SK-MEL-5 (cell line): Measurements from ENCODE around the gene PDGFRA. TPM values are rescaled to one million over a fixed set of nuclear protein-coding genes. Genes with fewer than 3 reads are reported as not detected.
"Not testable (repeated sequence)": the region's sequence is repeated elsewhere in the genome, so short reads cannot be mapped to it uniquely, and the experiment has no call there.

ENCODE experiments used
- DNase-seq: peaks from one replicate; pipeline ENCODE4 v3.0.0-alpha.2; 2016; ENCODE audit warnings: low read depth, low spot score
- in situ Hi-C: cut with HindIII; loops from 2 replicates; pipeline ENCODE4 v1.10.0; 2016; ENCODE audit warnings: low sequenced_read_pairs, high pct_unique_total_duplicates, low pct_unique_long_range_greater_than_20kb
- total RNA-seq: library from RNA; depleted of rRNA; stranded (reverse); fragments of >200 nt; shearing (Covaris generic); gene quantifications from 2 replicates; pipeline ENCODE4 v1.2.3, GENCODE V29; 2014

Gene PDGFRA
- total RNA-seq, 1 experiment from 2014 or later: 1.3 TPM

DNA sequence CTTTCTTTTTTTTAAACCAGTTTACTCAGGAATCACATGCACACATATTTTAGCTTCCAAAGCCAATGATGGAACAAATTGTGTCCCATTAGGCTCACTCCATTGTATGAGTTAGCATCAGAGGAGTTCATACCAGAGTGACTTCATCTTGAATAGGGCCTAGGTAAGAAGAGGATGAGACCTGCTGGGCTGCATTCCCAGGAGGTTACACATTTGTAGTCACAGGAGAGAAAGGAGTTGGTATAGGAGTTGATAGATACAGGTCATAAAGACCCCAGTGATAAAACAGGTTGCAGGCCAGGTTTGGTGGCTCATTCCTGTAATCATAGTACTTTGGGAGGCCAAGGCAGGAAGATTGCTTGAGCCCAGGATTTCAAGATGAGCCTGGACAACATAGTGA lies 9.3 kb downstream of the PDGFRA start:
- in situ Hi-C loops: no loop called here

DNA sequence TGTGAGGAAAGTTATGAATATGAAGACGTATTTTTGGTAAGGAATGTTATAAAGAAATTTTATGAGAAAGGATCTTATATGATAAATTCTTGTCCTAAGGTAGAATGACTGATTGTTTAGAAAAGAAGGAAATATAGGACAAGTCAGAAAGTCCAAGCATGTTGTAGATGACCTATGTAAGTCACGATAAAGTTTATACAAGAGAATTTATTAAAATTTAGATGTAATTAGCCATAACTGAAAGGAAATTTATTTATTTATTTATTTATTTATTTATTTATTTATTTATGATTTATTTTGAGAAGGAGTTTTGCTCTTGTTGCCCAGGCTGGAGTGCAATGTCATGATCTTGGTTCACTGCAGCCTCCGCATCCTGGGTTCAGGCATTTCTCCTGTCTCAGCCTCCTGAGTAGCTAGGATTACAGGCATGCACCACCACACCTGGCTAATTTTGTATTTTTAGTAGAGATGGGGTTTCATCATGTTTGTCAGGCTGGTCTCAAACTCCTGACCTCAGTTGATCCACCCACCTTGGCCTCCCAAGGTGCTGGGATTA lies 12.3 kb downstream of the PDGFRA start:
- DNase-seq, in situ Hi-C loops: not testable (repeated sequence)

More for the DNA sequence above, 9.3 kb downstream of the PDGFRA start:
- DNase-seq: no peak

DNA sequence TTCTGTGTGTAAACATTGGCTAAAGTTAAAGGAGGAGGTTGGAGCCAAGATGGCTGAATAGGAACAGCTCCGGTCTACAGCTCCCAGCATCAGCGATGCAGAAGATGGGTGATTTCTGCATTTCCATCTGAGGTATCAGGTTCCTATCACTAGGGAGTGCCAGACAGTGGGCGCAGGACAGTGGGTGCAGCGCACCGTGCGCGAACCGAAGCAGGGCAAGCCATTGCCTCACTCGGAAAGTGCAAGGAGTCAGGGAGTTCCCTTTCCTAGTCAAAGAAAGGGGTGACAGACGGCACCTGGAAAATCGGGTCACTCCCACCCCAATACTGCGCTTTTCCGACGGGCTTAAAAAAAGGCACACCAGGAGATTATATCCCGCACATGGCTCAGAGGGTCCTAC lies 14.4 kb downstream of the PDGFRA start:
- in situ Hi-C loops, DNase-seq: not testable (repeated sequence)

DNA sequence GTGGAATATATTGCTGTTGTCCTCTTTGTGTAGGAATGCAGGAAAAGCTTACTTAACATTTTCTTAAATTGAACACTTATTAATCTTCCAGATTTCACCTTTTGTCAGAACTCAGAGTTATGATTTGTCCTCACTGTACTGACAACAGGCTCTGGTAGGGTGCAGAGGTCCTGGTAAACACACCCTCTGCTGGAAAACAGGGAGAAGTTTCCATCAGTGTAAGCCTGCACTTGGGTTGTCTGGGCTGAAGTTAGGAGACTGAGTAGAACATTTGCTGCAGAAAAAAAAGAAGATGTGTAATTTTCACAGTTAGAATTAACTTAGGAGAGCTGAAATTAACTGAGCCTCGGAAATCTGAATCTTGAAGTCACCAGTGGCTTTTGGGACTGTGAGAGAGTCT lies 23.2 kb downstream of the PDGFRA start:
- in situ Hi-C loops, DNase-seq: not testable (repeated sequence)

DNA sequence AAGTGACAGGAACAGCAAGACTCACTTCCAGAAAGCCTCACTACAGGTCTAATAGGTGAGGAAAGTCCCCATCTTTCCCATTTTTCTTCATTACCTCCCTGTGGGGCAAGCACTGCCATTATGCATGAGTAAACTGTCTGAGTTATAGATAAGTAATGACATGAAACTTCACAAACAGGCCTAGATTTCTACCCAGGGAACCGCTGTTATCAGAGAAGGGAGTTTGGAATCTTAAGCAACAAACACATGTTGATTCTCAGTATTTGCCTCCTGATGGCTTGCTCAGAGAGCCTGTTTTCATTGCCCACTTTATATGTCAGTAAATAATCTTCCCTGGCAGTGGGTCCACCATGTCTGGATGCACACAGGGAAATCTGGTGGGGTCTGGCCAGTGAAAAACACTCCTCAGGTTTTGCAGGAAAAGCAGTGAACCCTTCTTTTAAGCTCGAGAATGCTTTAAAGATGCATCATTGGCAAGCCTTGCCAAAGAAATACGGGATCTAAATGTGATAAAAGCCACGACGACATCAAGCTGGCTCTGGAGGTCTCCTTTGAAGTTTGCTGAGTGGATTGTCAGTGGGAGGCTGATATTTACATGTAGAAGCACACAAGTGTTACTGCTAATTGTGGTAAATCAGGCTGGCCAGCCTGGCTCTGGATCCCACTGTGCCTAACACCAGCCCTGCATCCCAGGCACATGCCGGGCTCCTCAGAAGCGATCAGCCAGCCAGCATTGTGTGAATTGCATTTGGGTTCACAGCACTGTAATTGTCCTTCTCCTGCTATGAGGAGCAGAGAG lies 25.2 kb downstream of the PDGFRA start:
- DNase-seq: no peak
- in situ Hi-C loops: no loop called here

DNA sequence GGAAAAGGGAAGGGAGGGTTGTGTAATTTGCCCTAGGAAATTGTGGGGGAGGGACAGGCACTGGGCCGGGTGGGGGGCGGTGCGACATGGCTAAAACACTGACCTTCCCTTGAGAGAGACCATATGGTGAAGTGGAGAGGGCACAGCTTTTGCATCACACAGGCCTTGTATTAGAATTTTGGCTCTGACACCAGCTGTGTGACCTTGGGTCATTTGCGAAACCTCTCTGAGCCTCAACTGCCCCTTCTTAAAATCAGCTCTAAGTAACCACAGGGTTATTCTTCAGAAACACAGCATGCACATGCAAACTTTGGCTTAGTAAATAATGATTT lies 25.8 kb downstream of the PDGFRA start:
- in situ Hi-C loops: no loop called here

DNA sequence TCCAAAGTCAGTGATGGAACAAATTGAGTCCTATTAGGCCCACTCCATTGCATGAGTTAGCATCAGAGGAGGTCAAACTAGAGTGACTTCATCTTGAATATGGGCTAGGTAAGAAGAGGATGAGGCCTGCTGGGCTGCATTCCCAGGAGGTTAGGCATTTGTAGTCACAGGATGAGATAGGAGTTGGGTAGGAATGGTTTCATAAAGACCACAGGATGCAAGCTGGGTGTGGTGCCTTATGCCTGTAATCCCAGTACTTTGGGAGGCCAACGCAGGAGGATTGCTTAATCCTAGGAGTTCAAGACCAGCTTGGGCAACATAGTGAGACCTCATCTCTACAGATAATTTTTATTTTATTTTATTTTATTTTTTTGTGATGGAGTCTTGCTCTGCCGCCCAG lies 26.8 kb downstream of the PDGFRA start:
- in situ Hi-C loops: no loop called here
- no peak for DNase-seq

More for the DNA sequence above, 25.8 kb downstream of the PDGFRA start:
- no peak for DNase-seq

DNA sequence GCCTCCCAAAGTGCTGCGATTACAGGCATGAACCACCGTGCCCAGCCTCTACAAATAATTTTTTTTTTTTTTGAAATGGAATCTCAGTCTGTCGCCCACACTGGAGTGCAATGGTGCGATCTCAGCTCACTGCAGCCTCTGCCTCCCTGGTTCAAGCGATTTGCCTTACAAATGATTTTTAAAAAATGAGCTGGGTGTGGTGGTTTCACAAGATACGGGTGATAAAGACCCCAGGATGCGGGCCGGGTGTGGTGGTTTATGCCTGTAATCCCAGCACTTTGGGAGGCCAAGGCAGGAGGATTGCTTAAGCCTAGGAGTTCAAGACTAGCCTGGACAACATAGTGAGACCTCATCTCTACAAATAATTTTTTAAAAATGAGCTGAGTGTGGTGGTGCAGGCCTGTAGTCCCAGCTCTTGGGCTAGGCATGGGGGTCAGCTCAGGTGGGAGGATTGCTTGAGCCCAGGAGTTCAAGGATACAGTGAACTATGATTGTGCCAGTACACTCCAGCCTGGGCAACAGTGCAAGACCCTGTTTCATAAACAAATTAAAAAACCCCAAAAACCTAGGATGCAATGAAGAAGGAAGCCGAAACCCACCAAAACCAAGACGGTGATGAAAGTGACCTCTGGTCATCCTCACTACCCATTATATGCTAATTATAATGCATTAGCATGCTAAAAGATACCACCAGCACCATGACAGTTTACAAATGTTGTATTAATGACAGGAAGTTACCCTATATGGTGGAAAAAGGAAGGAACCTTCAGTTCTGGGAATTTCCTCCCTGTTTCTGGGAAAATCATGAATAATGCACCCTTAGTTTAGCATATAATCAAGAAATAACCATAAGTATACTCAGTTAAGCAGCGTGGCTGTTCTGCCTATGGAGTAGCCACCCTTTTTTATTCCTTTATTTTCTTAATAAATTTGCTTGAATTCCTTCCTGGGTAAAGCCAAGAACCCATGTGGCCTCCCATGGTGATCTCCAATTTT lies 27.7 kb downstream of the PDGFRA start:
- in situ Hi-C loops: no loop called here
- DNase-seq: no peak

DNA sequence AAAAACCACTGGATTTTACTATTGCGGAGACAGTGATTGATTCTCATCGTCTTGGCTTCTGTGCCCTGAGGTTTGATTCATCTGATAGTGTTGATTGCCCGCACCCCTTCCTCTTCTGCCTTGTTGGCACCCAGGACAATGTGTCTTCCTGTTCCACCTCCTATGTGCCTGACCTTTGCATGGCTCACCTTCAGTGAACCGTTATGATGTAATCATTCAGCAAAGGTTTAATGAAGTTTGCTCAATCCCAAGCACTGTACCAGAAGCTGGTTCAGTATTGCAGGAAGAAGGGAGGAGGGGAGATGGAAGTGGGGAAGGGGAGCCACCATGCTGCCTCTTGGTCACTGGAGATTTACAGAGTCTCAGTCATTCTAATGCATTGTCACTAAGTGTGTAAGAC lies 36.3 kb downstream of the PDGFRA start:
- DNase-seq: no peak
- in situ Hi-C loops: no loop called here

DNA sequence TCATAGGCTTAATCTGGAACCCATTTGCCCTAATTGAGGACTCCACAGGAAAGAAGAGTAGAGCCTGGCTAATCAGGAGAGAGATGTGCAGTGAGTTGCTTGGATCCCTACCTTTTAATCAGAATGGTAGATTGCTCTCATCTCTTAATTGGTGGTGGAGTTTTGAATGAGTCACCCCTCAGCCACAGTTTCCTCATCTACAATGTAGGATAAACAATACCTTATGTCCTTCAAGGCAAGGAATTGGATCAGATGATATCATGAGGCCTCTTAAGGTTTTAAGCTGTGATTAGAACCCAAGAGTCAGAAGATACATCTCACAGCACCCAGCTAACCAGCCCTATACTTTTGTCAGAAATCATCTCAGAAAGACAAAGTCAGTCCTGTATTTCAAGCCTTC lies 39.1 kb downstream of the PDGFRA start:
- DNase-seq: no peak
- in situ Hi-C loops: no loop called here

DNA sequence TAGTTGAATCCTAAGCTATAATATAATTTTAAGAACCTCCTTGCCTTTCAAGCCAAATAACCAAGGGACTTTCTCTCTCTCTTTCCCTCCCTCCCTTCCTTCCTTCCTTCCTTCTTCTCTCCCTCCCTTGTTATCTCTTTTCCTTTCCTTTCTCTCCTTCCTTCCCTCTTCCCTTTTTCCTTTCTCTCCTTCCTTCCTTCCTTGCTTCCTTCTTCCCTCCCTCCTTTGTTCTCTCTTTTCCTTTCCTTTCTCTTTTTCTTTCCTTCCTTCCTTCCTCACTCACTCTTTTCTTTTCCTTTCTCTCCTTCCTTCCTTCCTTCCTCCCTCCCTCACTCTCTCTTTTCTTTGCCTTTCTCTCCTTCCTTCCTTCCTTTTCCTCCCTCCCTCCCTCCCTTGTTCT lies 42.4 kb downstream of the PDGFRA start:
- in situ Hi-C loops: no loop called here
- no peak for DNase-seq

DNA sequence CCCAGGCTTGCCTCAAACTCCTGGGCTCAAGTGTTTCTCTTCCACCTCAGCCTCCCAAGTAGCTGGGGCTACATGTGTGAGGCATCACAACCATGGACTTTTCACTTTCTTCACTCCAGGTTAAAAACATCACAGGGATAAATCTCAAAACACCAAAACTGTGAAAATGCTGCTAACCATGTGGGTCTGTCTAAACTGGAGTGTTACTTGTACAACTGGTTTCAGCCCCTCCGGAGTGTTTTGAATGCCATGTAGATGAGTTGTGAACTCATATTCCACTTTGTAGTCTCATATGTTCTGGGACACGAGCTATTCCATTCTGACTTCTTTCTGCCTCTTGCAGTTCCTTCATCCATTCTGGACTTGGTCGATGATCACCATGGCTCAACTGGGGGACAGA lies 43.0 kb downstream of the PDGFRA start:
- DNase-seq: no peak
- in situ Hi-C loops: no loop called here

DNA sequence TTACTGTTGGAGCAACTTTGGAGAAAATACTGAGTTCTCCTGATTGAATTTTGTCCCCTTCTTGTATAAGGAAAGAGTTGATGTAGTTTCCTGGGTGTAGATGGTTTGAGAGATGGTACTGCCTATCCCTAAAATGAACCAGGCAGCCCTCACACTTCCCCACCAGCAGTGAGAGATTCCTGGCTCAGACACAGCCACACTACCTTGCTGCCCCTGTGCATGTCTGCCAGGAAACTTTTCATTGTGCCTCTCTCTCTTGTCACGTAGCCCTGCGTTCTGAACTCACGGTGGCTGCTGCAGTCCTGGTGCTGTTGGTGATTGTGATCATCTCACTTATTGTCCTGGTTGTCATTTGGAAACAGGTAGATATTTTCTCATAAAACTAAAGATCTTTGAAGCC lies 45.2 kb downstream of the PDGFRA start:
- in situ Hi-C loops: no loop called here
- no peak for DNase-seq

DNA sequence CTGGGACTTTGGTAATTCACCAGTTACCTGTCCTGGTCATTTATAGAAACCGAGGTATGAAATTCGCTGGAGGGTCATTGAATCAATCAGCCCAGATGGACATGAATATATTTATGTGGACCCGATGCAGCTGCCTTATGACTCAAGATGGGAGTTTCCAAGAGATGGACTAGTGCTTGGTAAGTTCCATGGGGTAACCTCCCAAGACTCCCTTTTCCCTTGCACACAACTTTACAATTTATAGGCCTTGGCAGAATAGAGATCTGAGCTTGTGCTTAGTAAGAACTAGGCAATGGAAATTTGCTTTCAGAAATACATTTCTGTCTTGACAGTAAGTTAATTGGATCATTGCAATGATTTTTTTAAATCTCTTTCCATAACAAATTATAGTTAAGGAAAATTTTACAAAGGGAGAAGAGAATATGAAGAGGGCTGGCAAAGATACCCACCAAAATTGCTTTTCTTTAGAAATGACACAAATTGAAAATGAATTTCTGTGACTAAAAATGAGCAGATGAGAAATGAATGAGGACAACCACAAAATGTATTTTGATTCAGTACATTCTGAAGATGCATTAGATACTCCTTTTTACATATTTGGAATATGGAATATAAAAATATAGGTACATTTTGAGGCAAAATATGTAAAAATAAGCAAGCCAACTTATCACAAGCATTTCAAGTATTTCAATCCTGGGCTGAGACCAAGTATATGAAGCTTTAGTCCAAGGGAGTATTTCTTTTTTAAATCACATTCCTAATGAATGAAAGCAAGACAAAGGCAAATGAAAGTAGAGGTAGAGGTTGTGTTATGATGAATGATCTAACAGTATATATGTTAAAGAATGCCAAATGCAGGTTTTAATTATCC lies 45.9 kb downstream of the PDGFRA start:
- in situ Hi-C loops: no loop called here

DNA sequence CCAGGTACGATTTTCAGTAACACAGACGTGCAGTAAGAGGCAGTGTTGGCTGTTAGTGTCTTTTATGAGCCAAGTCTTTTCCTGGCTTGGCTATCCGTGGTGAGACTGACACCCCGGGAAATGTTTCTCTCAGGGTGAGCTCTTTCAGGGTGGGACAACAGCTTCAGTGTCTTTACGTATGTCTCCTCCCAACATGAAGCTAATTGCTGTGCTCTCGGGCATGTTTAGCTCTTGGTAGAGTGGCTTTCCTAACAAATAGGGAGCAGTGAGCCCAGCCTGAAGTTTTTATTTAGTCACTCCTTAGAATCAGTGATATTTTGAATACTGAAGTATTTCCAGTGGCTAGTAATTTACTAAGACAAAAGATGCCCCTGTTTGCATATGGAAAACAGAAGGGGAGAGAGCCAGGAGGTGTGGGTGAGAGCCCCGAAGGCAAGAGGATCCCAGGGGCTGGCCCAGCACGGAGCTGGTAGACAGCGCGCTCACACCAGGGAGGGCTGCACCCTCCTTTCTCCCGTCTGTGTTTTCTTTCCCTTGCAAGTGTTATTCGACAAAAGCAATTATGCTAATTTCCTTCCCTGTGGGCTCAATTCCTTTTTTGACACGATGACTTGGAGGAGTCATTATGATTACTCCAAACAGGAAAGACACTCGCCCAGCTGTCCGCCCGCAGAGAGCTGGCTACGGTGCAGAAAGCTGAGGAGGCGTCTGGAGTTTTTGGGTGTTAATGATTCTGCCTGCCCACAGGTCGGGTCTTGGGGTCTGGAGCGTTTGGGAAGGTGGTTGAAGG lies 47.7 kb downstream of the PDGFRA start:
- in situ Hi-C loops: no loop called here
- DNase-seq: no peak

More for the DNA sequence above, 45.9 kb downstream of the PDGFRA start:
- DNase-seq: no peak

DNA sequence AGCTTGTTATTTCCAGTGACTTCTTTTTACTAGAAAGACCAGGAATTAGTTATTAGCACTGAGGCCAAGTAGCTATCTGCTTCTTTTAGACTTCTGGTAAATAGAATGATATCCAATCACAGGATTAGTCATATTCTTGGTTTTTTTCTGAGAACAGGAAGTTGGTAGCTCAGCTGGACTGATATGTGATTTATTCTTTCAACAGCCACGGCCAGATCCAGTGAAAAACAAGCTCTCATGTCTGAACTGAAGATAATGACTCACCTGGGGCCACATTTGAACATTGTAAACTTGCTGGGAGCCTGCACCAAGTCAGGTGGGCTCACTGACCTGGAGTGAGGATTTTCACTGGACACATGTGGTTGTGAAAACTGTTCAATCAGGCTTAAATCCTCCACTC lies 48.6 kb downstream of the PDGFRA start:
- in situ Hi-C loops: no loop called here

DNA sequence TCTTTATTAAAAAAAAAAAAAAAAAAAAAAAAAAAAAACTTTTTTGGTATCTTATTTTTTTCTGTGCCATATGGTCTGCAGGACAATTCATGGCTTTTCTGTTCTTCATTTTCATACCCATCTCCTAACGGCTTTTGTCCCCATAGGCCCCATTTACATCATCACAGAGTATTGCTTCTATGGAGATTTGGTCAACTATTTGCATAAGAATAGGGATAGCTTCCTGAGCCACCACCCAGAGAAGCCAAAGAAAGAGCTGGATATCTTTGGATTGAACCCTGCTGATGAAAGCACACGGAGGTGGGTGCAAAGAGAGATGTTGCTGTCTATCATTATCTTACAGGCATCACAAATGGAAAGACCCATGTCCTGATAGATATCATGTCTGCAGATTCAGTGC lies 49.1 kb downstream of the PDGFRA start:
- DNase-seq: no peak
- in situ Hi-C loops: no loop called here

More for the DNA sequence above, 48.6 kb downstream of the PDGFRA start:
- DNase-seq: no peak
